NCI-H526 (cell line): ENCODE data around the gene ZFAND3.

ENCODE experiments used
- DNase-seq, 2 experiments: peaks; one replicate each; lab custom pipeline; 2025; lab: John Stamatoyannopoulos, UW

Gene ZFAND3

GRCh38 chr6:38154731-38155130, 335.2 kb downstream of the ZFAND3 start:
- no peak for DNase-seq

- no peak for DNase-seq
Observed at GRCh38 chr6:38155144-38155543, 335.6 kb downstream of the ZFAND3 start.

- no peak for DNase-seq
Observed at GRCh38 chr6:38155621-38156204, 336.2 kb downstream of the ZFAND3 start.

- no peak for DNase-seq
Observed at GRCh38 chr6:38156818-38157565, 337.5 kb downstream of the ZFAND3 start.

GRCh38 chr6:38157905-38158304, 338.4 kb downstream of the ZFAND3 start:
- DNase-seq, result no peak

- no peak for DNase-seq
Observed at GRCh38 chr6:38158762-38159350, 339.3 kb downstream of the ZFAND3 start.

- no peak for DNase-seq
Observed at GRCh38 chr6:38159596-38159995, 340.1 kb downstream of the ZFAND3 start.

GRCh38 chr6:38160831-38161230, 341.3 kb downstream of the ZFAND3 start:
- no peak for DNase-seq

- DNase-seq, result no peak
Observed at GRCh38 chr6:38161331-38161730, 341.8 kb downstream of the ZFAND3 start.

- no peak for DNase-seq
Observed at GRCh38 chr6:38161754-38162492, 342.4 kb downstream of the ZFAND3 start.

GRCh38 chr6:38162493-38163185, 343.1 kb downstream of the ZFAND3 start:
- no peak for DNase-seq

- no peak for DNase-seq
Observed at GRCh38 chr6:38163186-38164130, 343.9 kb downstream of the ZFAND3 start.

- DNase-seq, result no peak
Observed at GRCh38 chr6:38164131-38164481, 344.6 kb downstream of the ZFAND3 start.

- DNase-seq, result no peak
Observed at GRCh38 chr6:38164671-38165108, 345.2 kb downstream of the ZFAND3 start.

GRCh38 chr6:38166411-38167240, 347.1 kb downstream of the ZFAND3 start:
- DNase-seq, result no peak

- no peak for DNase-seq
Observed at GRCh38 chr6:38167598-38167997, 348.1 kb downstream of the ZFAND3 start.

- DNase-seq, result no peak
Observed at GRCh38 chr6:38168126-38168525, 348.6 kb downstream of the ZFAND3 start.

GRCh38 chr6:38168699-38169098, 349.2 kb downstream of the ZFAND3 start:
- no peak for DNase-seq

- DNase-seq, result peak; percentile 29 to 52
Observed at GRCh38 chr6:38169221-38169976, 349.9 kb downstream of the ZFAND3 start.
